Adrenal gland (tissue), 12 donors: ENCODE measurements around the gene FOXC2. TPM values are rescaled to one million over a fixed set of nuclear protein-coding genes. Genes with fewer than 3 reads are reported as not detected.
"Not testable (repeated sequence)": the region's sequence is repeated elsewhere in the genome, so short reads cannot be mapped to it uniquely, and the experiment has no call there.

ENCODE experiments used
- DNase-seq, 7 donors: peaks; one replicate each; pipeline ENCODE4 v3.0.0-alpha.2; 2019 to 2020
- H3K27ac ChIP-seq, 5 donors: fragments of 200-600 bp; sonication (generic) in 4 of 5; 1 replicate in 3 of 5; 2 replicates in 2 of 5; pipeline versions ENCODE4 v1.5.1 to v1.8.0; 2016 to 2020; ENCODE audit warnings: mild to moderate bottlenecking in 1 of 5
- H3K27me3 ChIP-seq: fragments of 200-600 bp; 2 replicates; pipeline ENCODE4 v1.8.0; 2021
- H3K36me3 ChIP-seq, 2 donors: fragments of 200-600 bp; replicated peaks in 1 of 2; 1 replicate in 1 of 2; 2 replicates in 1 of 2; pipeline versions ENCODE4 v1.5.1 to v1.8.0; 2018 to 2022
- H3K4me1 ChIP-seq, 2 donors: fragments of 200-600 bp; replicated peaks in 1 of 2; 1 replicate in 1 of 2; 2 replicates in 1 of 2; pipeline versions ENCODE4 v1.5.1 to v1.8.0; 2018 to 2021
- H3K4me3 ChIP-seq, 4 donors: fragments of 200-600 bp; sonication (generic) in 3 of 4; one replicate each; pipeline ENCODE4 v1.5.1; 2016 to 2018
- H3K9me3 ChIP-seq, 3 donors: fragments of 200-600 bp; sonication (generic) in 1 of 3; replicated peaks in 1 of 3; 1 replicate in 2 of 3; 2 replicates in 1 of 3; pipeline versions ENCODE4 v1.5.1 to v1.8.0; 2016 to 2021
- CTCF ChIP-seq, 6 experiments: fragments of 450-650 bp in 4 of 6; fragments of 200-600 bp in 2 of 6; sonication (generic) in 1 of 6; IDR thresholded peaks; 1 replicate in 5 of 6; 2 replicates in 1 of 6; pipeline versions ENCODE4 v1.5.1 to v1.8.0; 2016 to 2021; ENCODE audit warnings: antibody characterized with exemption in 6 of 6, mild to moderate bottlenecking in 2 of 6, moderate library complexity in 1 of 6
- POLR2A ChIP-seq, 2 donors: fragments of 450-650 bp; IDR thresholded peaks; one replicate each; pipeline ENCODE4 v1.6.1; 2017; ENCODE audit warnings: antibody characterized with exemption in 2 of 2, mild to moderate bottlenecking in 2 of 2, moderate library complexity in 1 of 2
- WGBS, 4 donors: extraction: QIAGEN DNeasy Blood & Tissue Kit in 2 of 4; methylation state at CpG; one replicate each; pipeline versions ENCODE4 v1.1.5 to v1.1.7; 2013 to 2017; 5-methylcytosine and 5-hydroxymethylcytosine counted together
- intact Hi-C, 2 donors: fragments of 100-400 bp; cut with DNase I; formaldehyde crosslinking; loops; one replicate each; pipeline versions ENCODE4 v1.14.1 to v1.15.0; 2022 to 2023
- polyA plus RNA-seq, 3 donors: library from polyadenylated mRNA; stranded (reverse); fragments of 200-250 nt in 2 of 3; fragments of 350-450 nt in 1 of 3; fragmentation: Illumina TruSeq in 1 of 3; extraction: RNeasy Lipid Tissue Mini Kit (QIAGEN cat#74804) in 1 of 3; gene quantifications; one replicate each; pipeline ENCODE4 v1.2.3, GENCODE V29; 2013 to 2014
- total RNA-seq, 9 donors: library from RNA; depleted of rRNA in 4 of 9; stranded (reverse); fragments of >200 nt in 4 of 9; fragments of 120-200 nt in 1 of 9; fragmentation: NEBNext Ultra II Directional in 1 of 9; extraction: Animal tissue kit (Norgen Biotek cat#: 25700) in 1 of 9; gene quantifications; one replicate each; pipeline versions ENCODE4 v1.1.0 to v1.2.4, GENCODE V29; 2013 to 2023
- donor health status: healthy with polysubstance abuse.
- donor health status: Bipolar disorder and iron deficiency.
- donor health status: DM: yes; HTN: yes; CAD: no.
- donor health status: DM: no; HTN: no; CAD: no.
- donor health status: DM: no; HTN: no; CAD: no.
- donor health status: DM: yes; HTN: yes; CAD: no.

Gene FOXC2
- total and polyA plus RNA-seq, 12 donors, result 0.39 to 4.8 (median 2.1) TPM

- Histone ChIP-seq H3K4me1 (peaks cover 0 to 4% of the 10 kb centered on the region in 2 donors), H3K36me3 (no peaks in the 10 kb centered on the region), H3K9me3 (no peaks in the 10 kb centered on the region), H3K27ac (no peak overlapping the region), H3K4me3 (no peak overlapping the region), H3K27me3 (peaks cover 3% of the 10 kb centered on the region)
- WGBS, 4 donors, result 87 to 93% (median 89%) methylated on average over 3 of the region's 3 CpGs
- no peak for DNase-seq
- TF ChIP-seq CTCF (IDR thresholded peaks at IDR 0.05) (no peak), POLR2A (IDR thresholded peaks at IDR 0.05) (no peak)
- intact Hi-C loops, result no loop called here
Observed at GRCh38 chr16:86587487-86587886, 20.9 kb downstream of the FOXC2 start.

GRCh38 chr16:86587955-86588354 lies 21.3 kb downstream of the FOXC2 start:
- DNase-seq, H3K9me3 ChIP-seq, H3K27me3 ChIP-seq, H3K4me3 ChIP-seq, intact Hi-C loops, H3K36me3 ChIP-seq, H3K27ac ChIP-seq, H3K4me1 ChIP-seq: not testable (repeated sequence)
- 87 to 89% (median 88%) methylated on average over 3 of the region's 3 CpGs for WGBS, 4 donors

DNA sequence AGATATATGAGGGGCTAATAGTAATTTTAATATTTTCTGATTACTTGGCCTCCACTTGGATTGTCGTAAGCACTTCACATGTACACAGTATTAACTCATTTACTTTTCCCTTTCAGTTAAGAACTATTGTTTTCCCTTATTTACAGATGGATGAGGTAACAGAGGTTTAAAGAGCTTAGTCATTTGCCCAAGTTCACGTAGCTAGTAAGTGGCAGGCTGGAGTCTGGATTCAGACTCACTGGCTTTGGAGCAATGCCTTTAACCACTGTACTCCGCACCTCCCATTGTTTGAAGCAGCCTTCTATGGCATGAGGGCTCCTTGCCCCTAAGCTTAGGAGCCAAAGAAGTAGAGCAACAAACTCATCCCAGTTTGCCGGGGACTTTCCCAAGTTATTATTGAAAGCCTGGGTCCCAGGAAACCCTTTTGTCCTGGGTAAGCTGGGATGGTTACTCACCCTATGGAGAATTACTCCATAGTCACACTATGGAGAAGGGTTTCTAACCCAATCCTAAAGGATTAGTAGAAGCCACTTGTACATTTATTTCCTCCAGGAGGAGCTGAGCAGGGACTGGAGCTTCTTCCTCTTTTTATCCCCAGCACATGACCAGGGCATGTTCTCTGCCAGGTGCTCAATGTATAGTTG lies 24.0 kb downstream of the FOXC2 start:
- peak in 1 of 7 donors; percentile 5 for DNase-seq
- TF ChIP-seq CTCF (IDR thresholded peaks at IDR 0.05), result no peak
- TF ChIP-seq POLR2A (IDR thresholded peaks at IDR 0.05), result no peak
- Histone ChIP-seq H3K27ac (no peak overlapping the region), H3K4me3 (no peak overlapping the region), H3K9me3 (no peaks in the 10 kb centered on the region), H3K36me3 (no peaks in the 10 kb centered on the region), H3K27me3 (peaks cover 3% of the 10 kb centered on the region), H3K4me1 (no peaks in the 10 kb centered on the region)
- 72 to 83% (median 81%) methylated on average over 3 to 4 of the region's 4 CpGs for WGBS, 4 donors
- intact Hi-C loops, result no loop called here

- 80 to 89% (median 87%) methylated on average over 4 of the region's 4 CpGs for WGBS, 4 donors
- Histone ChIP-seq H3K27ac (no peak overlapping the region), H3K36me3 (no peaks in the 10 kb centered on the region), H3K4me3 (no peak overlapping the region), H3K9me3 (no peaks in the 10 kb centered on the region), H3K27me3 (peaks cover 3% of the 10 kb centered on the region), H3K4me1 (no peaks in the 10 kb centered on the region)
- intact Hi-C loops, result no loop called here
- DNase-seq, result no peak
- TF ChIP-seq CTCF (IDR thresholded peaks at IDR 0.05), result no peak
- TF ChIP-seq POLR2A (IDR thresholded peaks at IDR 0.05), result no peak
Observed at GRCh38 chr16:86591270-86591669, 24.6 kb downstream of the FOXC2 start.
